GM18909 (cell line): Measurements from ENCODE around the gene RDX.

ENCODE experiments used
- ATAC-seq: cut with Tn5 transposase; IDR thresholded peaks from one replicate; pipeline ENCODE4 v1.9.1; 2021; ENCODE audit warnings: mild to moderate bottlenecking; ENCODE audit not compliant: unreplicated experiment, poor library complexity

The RDX gene

DNA sequence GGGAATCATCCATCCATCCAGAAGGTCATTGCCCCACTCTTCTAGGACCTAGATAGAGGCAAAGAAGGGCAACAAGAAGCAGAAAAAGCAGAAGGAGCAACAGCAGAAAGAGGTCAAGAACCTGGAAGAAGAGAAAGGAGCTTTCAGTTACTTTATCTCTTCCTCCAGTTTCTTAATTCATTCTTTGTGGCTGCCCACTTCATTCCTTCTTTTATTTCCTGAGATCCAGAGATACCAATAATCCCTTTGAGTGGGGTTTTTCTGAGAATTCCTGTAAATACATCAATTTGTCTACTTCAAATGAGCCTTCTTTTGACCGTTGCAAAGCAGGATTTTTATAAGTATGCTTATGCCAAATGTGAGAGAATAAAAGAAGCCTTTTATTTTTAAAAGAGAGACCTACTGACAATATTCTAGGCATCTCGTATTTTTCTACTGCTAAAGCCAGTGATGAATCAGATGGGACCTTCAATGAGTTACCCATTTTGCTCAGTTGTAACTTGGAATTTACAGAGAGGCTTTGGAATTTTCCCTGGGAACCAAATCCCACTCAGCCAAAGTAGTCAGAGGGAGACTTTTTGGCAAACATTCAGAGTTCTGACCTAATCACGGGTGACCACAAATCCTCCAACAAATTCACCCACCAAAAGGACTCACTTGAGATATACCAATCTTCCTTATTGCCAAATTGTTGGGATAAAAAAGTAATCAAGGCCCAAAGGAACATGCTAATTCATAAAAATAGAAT, 148.3 kb downstream of the RDX start:
- no peak for ATAC-seq

DNA sequence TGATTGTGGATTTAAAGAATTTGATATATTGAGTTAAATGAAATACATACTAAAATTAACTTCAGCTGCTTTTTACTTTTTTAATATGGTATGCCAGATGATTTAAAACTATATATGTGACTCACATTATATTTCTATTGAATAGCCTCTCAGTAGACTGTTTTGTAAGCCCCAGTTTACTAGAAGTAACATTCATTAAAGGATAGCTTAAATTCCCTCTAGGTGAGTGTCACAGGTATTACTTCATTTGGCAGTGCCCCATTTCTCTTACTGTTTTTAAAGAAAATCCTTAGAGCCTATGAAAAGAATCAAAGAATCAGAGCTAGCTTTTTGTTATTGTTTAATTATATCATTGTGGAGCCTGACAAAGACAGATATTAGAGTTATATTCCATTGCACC, 154.6 kb downstream of the RDX start:
- ATAC-seq = no peak

GRCh38 chr11:110134110-110134509, 162.3 kb downstream of the RDX start:
- ATAC-seq = no peak

DNA sequence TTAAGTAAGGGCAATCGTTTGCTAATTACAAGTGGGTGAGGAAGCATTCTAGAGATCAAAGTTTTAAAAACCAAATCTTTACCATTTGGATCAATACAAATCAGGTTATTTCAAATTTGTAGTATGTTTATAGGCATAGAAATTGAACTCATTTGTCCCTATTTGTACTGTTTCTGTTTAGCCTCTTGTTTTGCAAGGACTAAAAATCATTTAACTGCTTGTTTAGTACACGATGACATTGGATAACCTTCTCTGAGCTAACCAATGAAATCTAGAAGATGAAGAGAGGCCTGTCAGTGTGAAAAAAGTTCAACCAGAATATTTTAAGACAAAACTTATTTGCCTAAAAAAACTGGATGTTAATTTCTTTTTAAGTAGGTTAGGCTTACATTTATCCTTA, 163.3 kb downstream of the RDX start:
- ATAC-seq = no peak

DNA sequence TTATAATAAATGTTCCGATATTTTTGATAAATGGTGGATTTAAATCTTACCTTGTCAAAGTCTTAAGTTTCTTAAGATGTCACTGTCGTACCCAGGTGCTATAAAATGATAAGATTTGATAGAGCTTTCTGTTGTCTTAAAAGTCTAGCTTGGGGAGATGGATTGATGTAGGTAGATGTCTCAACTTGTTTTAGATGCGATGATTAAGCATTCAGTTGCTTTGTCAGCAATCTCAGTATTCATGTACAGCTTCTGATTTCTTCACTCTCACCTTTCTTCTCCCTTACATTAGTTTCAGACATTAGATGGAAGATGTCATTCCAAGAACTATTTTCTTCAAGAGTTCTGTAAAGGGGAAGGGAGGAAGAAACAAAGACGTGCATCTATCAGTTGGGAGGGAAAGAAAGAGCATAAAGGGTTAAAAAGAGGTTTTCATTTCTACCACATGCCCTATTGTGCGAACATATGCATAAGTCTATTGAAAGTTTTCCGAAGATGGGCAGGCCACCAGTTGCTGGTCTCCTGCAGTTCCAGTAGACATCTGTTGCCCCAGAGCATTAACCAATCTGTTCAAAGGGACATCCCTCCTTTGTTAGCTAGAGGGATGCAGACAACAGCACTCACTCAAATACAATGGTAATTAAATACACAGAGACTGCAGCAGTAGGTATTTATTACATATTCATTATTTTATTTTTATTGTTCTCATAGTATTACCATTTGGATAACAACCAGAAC, 164.9 kb downstream of the RDX start:
- ATAC-seq = no peak

- no peak for ATAC-seq
Observed at GRCh38 chr11:110130642-110131238, 165.7 kb downstream of the RDX start.

DNA sequence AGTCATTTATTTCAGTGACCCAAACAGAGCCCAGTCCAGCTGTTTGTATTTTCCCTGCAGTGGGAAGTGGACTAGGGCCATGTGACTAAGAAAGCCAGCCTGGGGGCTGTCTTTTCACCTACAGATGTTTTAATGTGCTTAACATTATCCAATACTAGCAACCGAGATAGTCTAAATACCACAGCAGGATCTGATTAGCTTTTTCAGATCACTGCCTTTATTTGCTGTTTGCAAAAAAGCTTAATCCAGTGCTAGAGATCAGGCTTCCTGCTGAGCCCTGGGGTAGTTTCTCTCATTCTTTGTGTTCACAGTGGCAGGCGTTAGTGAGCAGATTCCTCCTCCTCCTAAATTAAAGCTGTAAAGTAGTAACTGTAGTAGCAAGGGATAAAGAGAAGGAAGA, 168.3 kb downstream of the RDX start:
- no peak for ATAC-seq

- ATAC-seq = no peak
Observed at GRCh38 chr11:110126936-110127335, 169.5 kb downstream of the RDX start.

- no peak for ATAC-seq
Observed at GRCh38 chr11:110125632-110126031, 170.8 kb downstream of the RDX start.
